ENCODE data around the gene CERS2. TPM values are rescaled to one million over a fixed set of nuclear protein-coding genes. Genes with fewer than 3 reads are reported as not detected.

Gene CERS2
- total and polyA plus RNA-seq, 12 donors = 56.5 to 104 (median 76.8) TPM

- Histone ChIP-seq H3K27ac (no peak overlapping the region), H3K27me3 (no peaks in the 10 kb centered on the region), H3K9me3 (no peaks in the 10 kb centered on the region), H3K36me3 (no peaks in the 10 kb centered on the region), H3K4me1 (peaks cover 0 to under 1% (median 0%) of the 10 kb centered on the region in 9 donors), H3K4me3 (no peak overlapping the region)
- intact Hi-C loops (cut with DNase I) = no loop called here
- no peak for ATAC-seq
- no peak for TF ChIP-seq CTCF (IDR thresholded peaks at IDR 0.05)
- no peak for DNase-seq
- 82 to 91% methylated on average over 7 of the region's 7 CpGs for WGBS, 2 donors
Observed at GRCh38 chr1:150917387-150917786, 57.2 kb downstream of the CERS2 start.

Other genes starting within 250 kb of the CERS2 start
- gene CTSS, start 209.1 kb downstream of the CERS2 start, total RNA-seq = 100 to 1,000 TPM in 1 of 10 donors, 10 to 100 TPM in 9; 11.9 to 201 (median 18.2) TPM
- gene CTSS, start 209.1 kb downstream of the CERS2 start, polyA plus RNA-seq = 1 to 10 TPM; 6.5 to 8.7 TPM
- gene CTSK, start 166.6 kb downstream of the CERS2 start, total RNA-seq = 10 to 100 TPM in 1 of 10 donors, 1 to 10 TPM in 9; 2.1 to 10.1 (median 6.6) TPM
- gene CTSK, start 166.6 kb downstream of the CERS2 start, polyA plus RNA-seq = 1 to 10 TPM; 2.6 to 4.9 TPM
- 10 to 100 TPM; 30.4 to 38.3 (median 33.3) TPM for gene ARNT, start 98.2 kb downstream of the CERS2 start, total RNA-seq
- gene ARNT, start 98.2 kb downstream of the CERS2 start, polyA plus RNA-seq = 10 to 100 TPM; 10.4 to 16.3 TPM
- gene CTXND2, start 87.7 kb downstream of the CERS2 start, total RNA-seq = not detected
- not detected for gene CTXND2, start 87.7 kb downstream of the CERS2 start, polyA plus RNA-seq
- 10 to 100 TPM; 14.5 to 23.8 (median 17.6) TPM for gene SETDB1, start 48.5 kb downstream of the CERS2 start, total RNA-seq
- gene SETDB1, start 48.5 kb downstream of the CERS2 start, polyA plus RNA-seq = 10 to 100 TPM in 1 of 2 donors, 1 to 10 TPM in 1; 9.1 to 20.9 TPM
- under 1 TPM in 4 of 10 donors, not detected in 6; 0.15 to 0.36 (median 0.20) TPM for gene ANXA9, start 7.5 kb upstream of the CERS2 start, total RNA-seq
- under 1 TPM; 0.06 to 0.15 TPM for gene ANXA9, start 7.5 kb upstream of the CERS2 start, polyA plus RNA-seq
- 10 to 100 TPM; 40.7 to 70.6 (median 55.7) TPM for gene MINDY1, start 32.1 kb upstream of the CERS2 start, total RNA-seq
- gene MINDY1, start 32.1 kb upstream of the CERS2 start, polyA plus RNA-seq = 10 to 100 TPM in 1 of 2 donors, 1 to 10 TPM in 1; 9.8 to 18.7 TPM
- gene PRUNE1, start 33.6 kb upstream of the CERS2 start, total RNA-seq = 10 to 100 TPM; 37.5 to 50.1 (median 46.0) TPM
- gene PRUNE1, start 33.6 kb upstream of the CERS2 start, polyA plus RNA-seq = 10 to 100 TPM; 11.5 to 24.4 TPM
- under 1 TPM; 0.21 to 0.78 (median 0.32) TPM for gene BNIPL, start 61.8 kb upstream of the CERS2 start, total RNA-seq
- 1 to 10 TPM in 1 of 2 donors, under 1 TPM in 1; 0.06 to 1.8 TPM for gene BNIPL, start 61.8 kb upstream of the CERS2 start, polyA plus RNA-seq
- gene C1orf56, start 72.9 kb upstream of the CERS2 start, total RNA-seq = 10 to 100 TPM in 3 of 10 donors, 1 to 10 TPM in 7; 5.4 to 12.6 (median 8.0) TPM
- gene C1orf56, start 72.9 kb upstream of the CERS2 start, polyA plus RNA-seq = 1 to 10 TPM; 5.2 to 5.8 TPM
- gene CDC42SE1, start 84.8 kb upstream of the CERS2 start, total RNA-seq = 10 to 100 TPM; 26.1 to 45.6 (median 30.5) TPM
- gene CDC42SE1, start 84.8 kb upstream of the CERS2 start, polyA plus RNA-seq = 10 to 100 TPM; 28.6 to 34.1 TPM
- gene MLLT11, start 85.6 kb upstream of the CERS2 start, total RNA-seq = 10 to 100 TPM in 7 of 10 donors, 1 to 10 TPM in 3; 1.4 to 57.8 (median 28.1) TPM
- 10 to 100 TPM in 1 of 2 donors, 1 to 10 TPM in 1; 4.9 to 11.3 TPM for gene MLLT11, start 85.6 kb upstream of the CERS2 start, polyA plus RNA-seq
- 10 to 100 TPM in 9 of 10 donors, 1 to 10 TPM in 1; 9.1 to 14.4 (median 10.6) TPM for gene GABPB2, start 95.9 kb upstream of the CERS2 start, total RNA-seq
- gene GABPB2, start 95.9 kb upstream of the CERS2 start, polyA plus RNA-seq = 10 to 100 TPM in 1 of 2 donors, 1 to 10 TPM in 1; 3.4 to 11.4 TPM
- gene SEMA6C, start 171.8 kb upstream of the CERS2 start, total RNA-seq = 10 to 100 TPM; 23.2 to 68.1 (median 54.9) TPM
- 100 to 1,000 TPM in 1 of 2 donors, 10 to 100 TPM in 1; 15.7 to 141 TPM for gene SEMA6C, start 171.8 kb upstream of the CERS2 start, polyA plus RNA-seq
- gene TNFAIP8L2, start 181.8 kb upstream of the CERS2 start, total RNA-seq = 1 to 10 TPM in 4 of 10 donors, under 1 TPM in 5, not detected in 1; 0.35 to 5.8 (median 0.71) TPM
- 1 to 10 TPM; 2.4 to 4.0 TPM for gene TNFAIP8L2, start 181.8 kb upstream of the CERS2 start, polyA plus RNA-seq
- 10 to 100 TPM; 11.4 to 16.5 (median 13.3) TPM for gene LYSMD1, start 191.1 kb upstream of the CERS2 start, total RNA-seq
- gene LYSMD1, start 191.1 kb upstream of the CERS2 start, polyA plus RNA-seq = 1 to 10 TPM; 5.7 to 8.5 TPM
- 10 to 100 TPM; 12.9 to 26.6 (median 18.3) TPM for gene SCNM1, start 191.3 kb upstream of the CERS2 start, total RNA-seq
- gene SCNM1, start 191.3 kb upstream of the CERS2 start, polyA plus RNA-seq = 10 to 100 TPM; 52.3 to 57.6 TPM
- gene TMOD4, start 201.1 kb upstream of the CERS2 start, total RNA-seq = under 1 TPM in 2 of 10 donors, not detected in 8; 0.46 to 0.74 TPM
- under 1 TPM; 0.06 to 0.88 TPM for gene TMOD4, start 201.1 kb upstream of the CERS2 start, polyA plus RNA-seq
- 10 to 100 TPM; 29.6 to 47.2 (median 39.6) TPM for gene VPS72, start 215.4 kb upstream of the CERS2 start, total RNA-seq
- 10 to 100 TPM; 24.8 to 33.4 TPM for gene VPS72, start 215.4 kb upstream of the CERS2 start, polyA plus RNA-seq
- gene PIP5K1A, start 223.7 kb upstream of the CERS2 start, total RNA-seq = 10 to 100 TPM; 32.4 to 48.0 (median 39.2) TPM
- gene PIP5K1A, start 223.7 kb upstream of the CERS2 start, polyA plus RNA-seq = 10 to 100 TPM; 11.5 to 32.2 TPM